ENCODE measurements around the gene GBP1. TPM values are rescaled to one million over a fixed set of nuclear protein-coding genes. Genes with fewer than 3 reads are reported as not detected.

Gene GBP1
- polyA plus RNA-seq, 1 donor from 2014 or later, result not detected

DNA sequence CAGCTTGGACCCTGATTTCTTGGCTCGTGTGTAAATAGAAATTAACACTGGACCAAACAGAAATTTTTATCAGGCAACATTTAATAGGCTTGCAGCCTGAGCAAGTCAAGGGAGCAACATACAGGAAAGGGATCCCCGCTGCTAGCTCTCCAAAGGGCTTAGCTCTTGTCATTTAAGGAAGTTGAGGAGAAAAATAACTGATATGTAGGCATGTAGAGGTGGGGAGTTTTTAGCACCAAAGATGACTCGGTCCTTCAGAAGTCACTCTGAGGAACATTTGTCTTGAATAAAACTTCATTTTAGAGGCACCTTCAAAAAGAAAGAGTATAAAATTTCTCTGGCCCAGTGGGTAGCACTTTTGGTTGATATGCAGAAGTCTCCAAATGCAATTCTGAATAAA, 33.8 kb upstream of the GBP1 start:
- Histone ChIP-seq H3K9me3 (ENCODE audit: low read length) (peaks cover 3% of the 10 kb centered on the region), H4K20me1 (ENCODE audit: insufficient read depth) (no peaks in the 10 kb centered on the region), H3K36me3 (ENCODE audit: insufficient read depth, low read length) (no peaks in the 10 kb centered on the region), H3K79me2 (replicated peaks; ENCODE audit: insufficient read depth, low read length) (no peaks in the 10 kb centered on the region), H3K9me2 (ENCODE audit: insufficient read depth, low read length) (no peaks in the 10 kb centered on the region), H3K27me3 (ENCODE audit: insufficient read depth, low read depth, low read length) (no peaks in the 10 kb centered on the region), H3K9ac (ENCODE audit: low read length) (no peak overlapping the region), H3K27ac (ENCODE audit: low read length) (no peak overlapping the region), H3K4me3 (ENCODE audit: low read length) (no peak overlapping the region), H3K4me2 (ENCODE audit: low read length) (no peak overlapping the region), H3F3A (ENCODE audit: insufficient read depth, low read length, poor library complexity, severe bottlenecking) (no peaks in the 10 kb centered on the region), H2AFZ (ENCODE audit: low read depth, low read length) (no peak overlapping the region)
- TF ChIP-seq TAF1 (IDR thresholded peaks at IDR 0.05; ENCODE audit: low read depth), result no peak
- no peak for TF ChIP-seq POLR2AphosphoS5 (IDR thresholded peaks at IDR 0.05)
- TF ChIP-seq SMC3 (conservative IDR thresholded peaks at IDR 0.05; ENCODE audit: poor library complexity), result no peak
- TF ChIP-seq EZH2 (IDR thresholded peaks at IDR 0.05; ENCODE audit: borderline replicate concordance, insufficient read depth, low read length, poor library complexity, severe bottlenecking), result no peak
- TF ChIP-seq EP300 (conservative IDR thresholded peaks at IDR 0.05; ENCODE audit: poor library complexity, severe bottlenecking), result no peak
- TF ChIP-seq, protein P1, sequence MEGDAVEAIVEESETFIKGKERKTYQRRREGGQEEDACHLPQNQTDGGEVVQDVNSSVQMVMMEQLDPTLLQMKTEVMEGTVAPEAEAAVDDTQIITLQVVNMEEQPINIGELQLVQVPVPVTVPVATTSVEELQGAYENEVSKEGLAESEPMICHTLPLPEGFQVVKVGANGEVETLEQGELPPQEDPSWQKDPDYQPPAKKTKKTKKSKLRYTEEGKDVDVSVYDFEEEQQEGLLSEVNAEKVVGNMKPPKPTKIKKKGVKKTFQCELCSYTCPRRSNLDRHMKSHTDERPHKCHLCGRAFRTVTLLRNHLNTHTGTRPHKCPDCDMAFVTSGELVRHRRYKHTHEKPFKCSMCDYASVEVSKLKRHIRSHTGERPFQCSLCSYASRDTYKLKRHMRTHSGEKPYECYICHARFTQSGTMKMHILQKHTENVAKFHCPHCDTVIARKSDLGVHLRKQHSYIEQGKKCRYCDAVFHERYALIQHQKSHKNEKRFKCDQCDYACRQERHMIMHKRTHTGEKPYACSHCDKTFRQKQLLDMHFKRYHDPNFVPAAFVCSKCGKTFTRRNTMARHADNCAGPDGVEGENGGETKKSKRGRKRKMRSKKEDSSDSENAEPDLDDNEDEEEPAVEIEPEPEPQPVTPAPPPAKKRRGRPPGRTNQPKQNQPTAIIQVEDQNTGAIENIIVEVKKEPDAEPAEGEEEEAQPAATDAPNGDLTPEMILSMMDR (IDR thresholded peaks at IDR 0.05; ENCODE audit: poor library complexity, severe bottlenecking), result no peak
- TF ChIP-seq, protein P2, sequence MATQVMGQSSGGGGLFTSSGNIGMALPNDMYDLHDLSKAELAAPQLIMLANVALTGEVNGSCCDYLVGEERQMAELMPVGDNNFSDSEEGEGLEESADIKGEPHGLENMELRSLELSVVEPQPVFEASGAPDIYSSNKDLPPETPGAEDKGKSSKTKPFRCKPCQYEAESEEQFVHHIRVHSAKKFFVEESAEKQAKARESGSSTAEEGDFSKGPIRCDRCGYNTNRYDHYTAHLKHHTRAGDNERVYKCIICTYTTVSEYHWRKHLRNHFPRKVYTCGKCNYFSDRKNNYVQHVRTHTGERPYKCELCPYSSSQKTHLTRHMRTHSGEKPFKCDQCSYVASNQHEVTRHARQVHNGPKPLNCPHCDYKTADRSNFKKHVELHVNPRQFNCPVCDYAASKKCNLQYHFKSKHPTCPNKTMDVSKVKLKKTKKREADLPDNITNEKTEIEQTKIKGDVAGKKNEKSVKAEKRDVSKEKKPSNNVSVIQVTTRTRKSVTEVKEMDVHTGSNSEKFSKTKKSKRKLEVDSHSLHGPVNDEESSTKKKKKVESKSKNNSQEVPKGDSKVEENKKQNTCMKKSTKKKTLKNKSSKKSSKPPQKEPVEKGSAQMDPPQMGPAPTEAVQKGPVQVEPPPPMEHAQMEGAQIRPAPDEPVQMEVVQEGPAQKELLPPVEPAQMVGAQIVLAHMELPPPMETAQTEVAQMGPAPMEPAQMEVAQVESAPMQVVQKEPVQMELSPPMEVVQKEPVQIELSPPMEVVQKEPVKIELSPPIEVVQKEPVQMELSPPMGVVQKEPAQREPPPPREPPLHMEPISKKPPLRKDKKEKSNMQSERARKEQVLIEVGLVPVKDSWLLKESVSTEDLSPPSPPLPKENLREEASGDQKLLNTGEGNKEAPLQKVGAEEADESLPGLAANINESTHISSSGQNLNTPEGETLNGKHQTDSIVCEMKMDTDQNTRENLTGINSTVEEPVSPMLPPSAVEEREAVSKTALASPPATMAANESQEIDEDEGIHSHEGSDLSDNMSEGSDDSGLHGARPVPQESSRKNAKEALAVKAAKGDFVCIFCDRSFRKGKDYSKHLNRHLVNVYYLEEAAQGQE (IDR thresholded peaks at IDR 0.05; ENCODE audit: borderline replicate concordance), result no peak
- no peak for TF ChIP-seq RAD21 (conservative IDR thresholded peaks at IDR 0.05)
- TF ChIP-seq MXI1 (conservative IDR thresholded peaks at IDR 0.05; ENCODE audit: poor library complexity, severe bottlenecking), result no peak

DNA sequence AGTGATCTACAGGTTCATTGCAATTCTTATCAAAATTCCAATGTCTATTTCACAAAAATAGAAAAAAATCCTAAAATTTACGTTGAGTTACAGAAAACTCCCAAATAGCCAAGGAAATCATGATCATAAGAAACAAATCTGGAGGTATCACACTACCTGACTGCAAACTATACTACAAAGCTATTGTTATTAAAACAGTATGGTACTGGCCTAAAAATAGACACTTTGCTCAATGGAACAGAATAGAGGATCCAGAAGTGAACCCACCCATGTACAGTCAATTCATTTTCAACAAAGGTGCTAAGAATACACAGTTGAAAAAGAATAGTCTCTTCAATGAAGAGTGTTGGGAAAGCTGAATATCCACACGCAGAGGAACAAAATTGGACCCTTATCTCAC, 30.7 kb upstream of the GBP1 start:
- Histone ChIP-seq H3F3A (ENCODE audit: insufficient read depth, low read length, poor library complexity, severe bottlenecking) (no peaks in the 10 kb centered on the region), H3K4me2 (ENCODE audit: low read length) (no peak overlapping the region), H3K27ac (ENCODE audit: low read length) (no peak overlapping the region), H2AFZ (ENCODE audit: low read depth, low read length) (no peak overlapping the region), H4K20me1 (ENCODE audit: insufficient read depth) (no peaks in the 10 kb centered on the region), H3K9me3 (ENCODE audit: low read length) (peaks cover 3% of the 10 kb centered on the region), H3K4me3 (ENCODE audit: low read length) (no peak overlapping the region), H3K79me2 (replicated peaks; ENCODE audit: insufficient read depth, low read length) (no peaks in the 10 kb centered on the region), H3K9ac (ENCODE audit: low read length) (no peak overlapping the region), H3K9me2 (ENCODE audit: insufficient read depth, low read length) (no peaks in the 10 kb centered on the region), H3K36me3 (ENCODE audit: insufficient read depth, low read length) (no peaks in the 10 kb centered on the region), H3K27me3 (ENCODE audit: insufficient read depth, low read depth, low read length) (no peaks in the 10 kb centered on the region)
- no peak for TF ChIP-seq TAF1 (IDR thresholded peaks at IDR 0.05; ENCODE audit: low read depth)

DNA sequence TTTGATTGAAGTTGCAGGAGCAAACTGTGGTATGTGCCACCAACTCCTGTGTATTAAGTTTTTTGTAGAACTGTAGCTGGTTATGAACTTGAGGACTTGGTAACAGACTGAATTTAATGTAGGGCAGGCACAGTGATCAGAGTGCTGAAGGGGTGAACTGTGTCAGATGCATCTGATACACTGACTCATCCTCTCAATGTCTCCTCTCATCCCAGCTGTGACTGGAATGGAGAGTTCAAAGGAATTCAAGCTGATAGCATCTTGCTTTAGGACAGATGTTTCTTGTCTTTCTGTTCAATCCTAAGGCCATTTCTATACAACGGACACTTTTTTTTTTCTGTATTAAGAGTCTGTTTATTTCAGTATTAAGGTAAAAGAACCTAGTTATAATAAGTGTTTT, 25.0 kb upstream of the GBP1 start:
- Histone ChIP-seq H3K4me2 (ENCODE audit: low read length) (no peak overlapping the region), H3F3A (ENCODE audit: insufficient read depth, low read length, poor library complexity, severe bottlenecking) (no peaks in the 10 kb centered on the region), H2AFZ (ENCODE audit: low read depth, low read length) (no peak overlapping the region)

More for the DNA sequence above, 25.0 kb upstream of the GBP1 start:
- Histone ChIP-seq H3K4me3 (ENCODE audit: low read length) (no peak overlapping the region), H3K27me3 (ENCODE audit: insufficient read depth, low read depth, low read length) (no peaks in the 10 kb centered on the region), H3K79me2 (replicated peaks; ENCODE audit: insufficient read depth, low read length) (no peaks in the 10 kb centered on the region), H3K9ac (ENCODE audit: low read length) (no peak overlapping the region), H3K36me3 (ENCODE audit: insufficient read depth, low read length) (no peaks in the 10 kb centered on the region), H3K27ac (ENCODE audit: low read length) (no peak overlapping the region), H3K9me3 (ENCODE audit: low read length) (no peaks in the 10 kb centered on the region), H4K20me1 (ENCODE audit: insufficient read depth) (no peaks in the 10 kb centered on the region), H3K9me2 (ENCODE audit: insufficient read depth, low read length) (no peaks in the 10 kb centered on the region)
- no peak for TF ChIP-seq EP300 (conservative IDR thresholded peaks at IDR 0.05; ENCODE audit: poor library complexity, severe bottlenecking)
- TF ChIP-seq SMC3 (conservative IDR thresholded peaks at IDR 0.05; ENCODE audit: poor library complexity), result no peak
- TF ChIP-seq MXI1 (conservative IDR thresholded peaks at IDR 0.05; ENCODE audit: poor library complexity, severe bottlenecking), result no peak
- TF ChIP-seq EZH2 (IDR thresholded peaks at IDR 0.05; ENCODE audit: borderline replicate concordance, insufficient read depth, low read length, poor library complexity, severe bottlenecking), result no peak
- no peak for TF ChIP-seq POLR2AphosphoS5 (IDR thresholded peaks at IDR 0.05)
- TF ChIP-seq TAF1 (IDR thresholded peaks at IDR 0.05; ENCODE audit: low read depth), result no peak
- TF ChIP-seq RAD21 (conservative IDR thresholded peaks at IDR 0.05), result no peak
- TF ChIP-seq, protein P1 (IDR thresholded peaks at IDR 0.05; ENCODE audit: poor library complexity, severe bottlenecking), result no peak
- TF ChIP-seq, protein P2 (IDR thresholded peaks at IDR 0.05; ENCODE audit: borderline replicate concordance), result no peak
